Left lung (tissue), 10 donors: ENCODE results near the gene CEBPA. TPM values are rescaled to one million over a fixed set of nuclear protein-coding genes. Genes with fewer than 3 reads are reported as not detected.

Experiments used
- ATAC-seq: fragments of 200-7000 bp; cut with Tn5 transposase; one replicate; pipeline ENCODE4 v1.9.1; 2020; ENCODE audit warnings: moderate library complexity
- DNase-seq, 4 donors: peaks; one replicate each; pipeline ENCODE4 v3.0.0-alpha.2; 2013 to 2020
- H3K27ac ChIP-seq, 2 donors: fragments of 200-600 bp; sonication (generic) in 1 of 2; one replicate each; pipeline versions ENCODE4 v1.5.0 to v1.8.0; 2020 to 2021
- H3K27me3 ChIP-seq, 2 donors: fragments of 200-600 bp; sonication (generic) in 1 of 2; one replicate each; pipeline versions ENCODE4 v1.5.0 to v1.8.0; 2020 to 2021
- H3K36me3 ChIP-seq, 2 donors: fragments of 200-600 bp; sonication (generic) in 1 of 2; one replicate each; pipeline versions ENCODE4 v1.5.0 to v1.8.0; 2020 to 2021
- H3K4me1 ChIP-seq, 2 donors: fragments of 200-600 bp; one replicate each; pipeline ENCODE4 v1.8.0; 2021
- H3K4me3 ChIP-seq, 2 donors: fragments of 200-600 bp; sonication (generic) in 1 of 2; one replicate each; pipeline versions ENCODE4 v1.5.0 to v1.8.0; 2020 to 2021; ENCODE audit warnings: mild to moderate bottlenecking in 1 of 2
- H3K9me3 ChIP-seq, 2 donors: fragments of 200-600 bp; sonication (generic) in 1 of 2; one replicate each; pipeline versions ENCODE4 v1.5.0 to v1.8.0; 2020 to 2021
- intact Hi-C, 2 donors: fragments of 100-400 bp; cut with DNase I; formaldehyde crosslinking; loops; one replicate each; pipeline versions ENCODE4 v1.11.2 to v1.14.2; 2022
- polyA plus RNA-seq, 6 donors: library from polyadenylated mRNA; unstranded; fragments of 120-200 nt; gene quantifications; one replicate each; pipeline ENCODE4 v1.2.1, GENCODE V29; 2013; ENCODE audit not compliant: insufficient read length in 6 of 6
- total RNA-seq, 2 donors: library from RNA; stranded (reverse); fragmentation: NEBNext Ultra II Directional; extraction: Animal tissue kit (Norgen Biotek cat#: 25700); gene quantifications; one replicate each; pipeline ENCODE4 v1.2.1, GENCODE V29; 2021
- TF ChIP-seq, protein P1 (sequence below), 2 donors: fragments of 200-600 bp; sonication (generic) in 1 of 2; IDR thresholded peaks; one replicate each; pipeline versions ENCODE4 v1.5.0 to v1.8.0; 2021; ENCODE audit warnings: antibody characterized with exemption in 2 of 2
- donor health status: DM: no; HTN: yes; CAD: no.
- donor health status: DM: no; HTN: no; CAD: no.

The CEBPA gene
- total and polyA plus RNA-seq, 8 donors, result 11.2 to 93.8 (median 16.5) TPM

- no peak for DNase-seq
- Histone ChIP-seq H3K4me1 (no peaks in the 10 kb centered on the region), H3K4me3 (no peak overlapping the region), H3K9me3 (no peaks in the 10 kb centered on the region), H3K27me3 (peaks cover 4 to 41% of the 10 kb centered on the region in 2 donors), H3K36me3 (no peaks in the 10 kb centered on the region), H3K27ac (no peak overlapping the region)
- ATAC-seq, result no peak
- intact Hi-C loops, result no loop called here
- TF ChIP-seq, protein P1, sequence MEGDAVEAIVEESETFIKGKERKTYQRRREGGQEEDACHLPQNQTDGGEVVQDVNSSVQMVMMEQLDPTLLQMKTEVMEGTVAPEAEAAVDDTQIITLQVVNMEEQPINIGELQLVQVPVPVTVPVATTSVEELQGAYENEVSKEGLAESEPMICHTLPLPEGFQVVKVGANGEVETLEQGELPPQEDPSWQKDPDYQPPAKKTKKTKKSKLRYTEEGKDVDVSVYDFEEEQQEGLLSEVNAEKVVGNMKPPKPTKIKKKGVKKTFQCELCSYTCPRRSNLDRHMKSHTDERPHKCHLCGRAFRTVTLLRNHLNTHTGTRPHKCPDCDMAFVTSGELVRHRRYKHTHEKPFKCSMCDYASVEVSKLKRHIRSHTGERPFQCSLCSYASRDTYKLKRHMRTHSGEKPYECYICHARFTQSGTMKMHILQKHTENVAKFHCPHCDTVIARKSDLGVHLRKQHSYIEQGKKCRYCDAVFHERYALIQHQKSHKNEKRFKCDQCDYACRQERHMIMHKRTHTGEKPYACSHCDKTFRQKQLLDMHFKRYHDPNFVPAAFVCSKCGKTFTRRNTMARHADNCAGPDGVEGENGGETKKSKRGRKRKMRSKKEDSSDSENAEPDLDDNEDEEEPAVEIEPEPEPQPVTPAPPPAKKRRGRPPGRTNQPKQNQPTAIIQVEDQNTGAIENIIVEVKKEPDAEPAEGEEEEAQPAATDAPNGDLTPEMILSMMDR (IDR thresholded peaks at IDR 0.05), result no peak
Measured at GRCh38 chr19:33348301-33349010, 46.1 kb upstream of the CEBPA start.

- Histone ChIP-seq H3K4me3 (no peak overlapping the region), H3K4me1 (no peaks in the 10 kb centered on the region), H3K27me3 (peaks cover 4 to 45% of the 10 kb centered on the region in 2 donors), H3K27ac (no peak overlapping the region), H3K9me3 (no peaks in the 10 kb centered on the region), H3K36me3 (no peaks in the 10 kb centered on the region)
- TF ChIP-seq, protein P1 (IDR thresholded peaks at IDR 0.05), result no peak
- ATAC-seq (no peak), DNase-seq (no peak)
- intact Hi-C loops, result no loop called here
Measured at GRCh38 chr19:33347300-33347699, 45.0 kb upstream of the CEBPA start.

GRCh38 chr19:33346665-33347064 is 44.3 kb upstream of the CEBPA start:
- Histone ChIP-seq H3K27me3 (peaks cover 4 to 45% of the 10 kb centered on the region in 2 donors), H3K27ac (no peak overlapping the region), H3K4me3 (no peak overlapping the region), H3K4me1 (no peaks in the 10 kb centered on the region), H3K36me3 (no peaks in the 10 kb centered on the region), H3K9me3 (no peaks in the 10 kb centered on the region)
- DNase-seq (no peak), ATAC-seq (no peak)
- intact Hi-C loops, result no loop called here
- TF ChIP-seq, protein P1 (IDR thresholded peaks at IDR 0.05), result no peak

DNA sequence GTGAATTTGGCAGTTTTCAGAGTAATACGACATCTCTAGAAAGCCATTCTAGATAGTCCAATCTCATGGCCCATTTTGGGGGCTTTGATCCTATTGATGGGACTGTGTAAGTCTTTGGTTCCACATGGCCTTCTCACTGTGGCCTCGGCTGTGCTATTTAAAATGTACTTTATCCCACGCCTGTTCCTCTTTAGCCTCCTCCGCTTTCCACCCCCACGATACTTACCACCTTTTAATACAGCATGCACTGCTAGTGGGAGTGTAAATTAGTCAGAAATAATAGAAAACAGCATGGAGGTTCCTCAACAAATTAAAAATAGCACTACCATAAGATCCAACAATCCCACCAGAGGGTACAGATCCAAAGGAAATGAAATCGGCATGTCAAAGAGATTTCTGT is 42.8 kb upstream of the CEBPA start:
- TF ChIP-seq, protein P1 (IDR thresholded peaks at IDR 0.05), result no peak
- no peak overlapping the region for H3K4me3 ChIP-seq
- H3K4me1 ChIP-seq, result no peaks in the 10 kb centered on the region
- intact Hi-C loops, result no loop called here
- ATAC-seq (no peak), DNase-seq (no peak)
- H3K27me3 ChIP-seq, result peaks cover 4 to 45% of the 10 kb centered on the region in 2 donors
- H3K27ac ChIP-seq, result no peak overlapping the region
- no peaks in the 10 kb centered on the region for H3K36me3 ChIP-seq
- no peaks in the 10 kb centered on the region for H3K9me3 ChIP-seq

DNA sequence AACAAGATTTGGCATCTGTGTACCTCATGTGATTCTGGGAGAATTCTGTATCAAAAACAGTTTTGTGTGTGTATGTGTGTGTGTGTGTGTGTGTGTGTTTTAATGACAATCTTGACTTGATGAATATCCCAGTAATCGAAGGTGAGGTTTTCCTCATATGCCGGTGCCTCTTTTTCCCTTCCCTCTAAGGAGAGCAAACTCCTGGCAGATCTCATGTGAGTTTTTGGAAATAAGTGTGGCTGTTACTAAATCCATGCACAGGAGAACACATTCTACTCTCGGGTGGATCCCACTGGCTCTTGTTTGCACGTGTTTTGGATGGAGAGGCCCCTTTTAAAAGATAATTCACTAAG is 42.2 kb upstream of the CEBPA start:
- intact Hi-C loops, result no loop called here
- Histone ChIP-seq H3K4me3 (no peak overlapping the region), H3K4me1 (no peaks in the 10 kb centered on the region), H3K9me3 (no peaks in the 10 kb centered on the region), H3K27me3 (peaks cover 4 to 45% of the 10 kb centered on the region in 2 donors), H3K36me3 (no peaks in the 10 kb centered on the region), H3K27ac (no peak overlapping the region)
- no peak for ATAC-seq
- TF ChIP-seq, protein P1 (IDR thresholded peaks at IDR 0.05), result no peak
- no peak for DNase-seq
